Common myeloid progenitor, CD34-positive (primary cell): ENCODE data around the gene NDP.
"Not testable (repeated sequence)": the region's sequence is repeated elsewhere in the genome, so short reads cannot be mapped to it uniquely, and the experiment has no call there.

ENCODE experiments used
- CTCF ChIA-PET: fragments of 350-600 bp; sonication (Branson Sonifier 250); formaldehyde crosslinking; loops from one replicate; lab custom pipeline; 2021; ENCODE audit warnings: antibody characterized with exemption; lab: Charles Lee
- POLR2A ChIA-PET: fragments of 350-600 bp; sonication (Branson Sonifier 250); formaldehyde crosslinking; loops from one replicate; lab custom pipeline; 2021; ENCODE audit warnings: antibody characterized with exemption; lab: Charles Lee
- DNase-seq, 3 donors: peaks; one replicate each; pipeline versions ENCODE4 v3.0.0 to v3.0.0-alpha.2; 2013
- H3K27ac ChIP-seq, 2 experiments: 1 replicate in 1 of 2; 2 replicates in 1 of 2; pipeline ENCODE4 v1.7.0; 2013; ENCODE audit warnings: inconsistent platforms in 2 of 2, low read length in 2 of 2, mild to moderate bottlenecking in 2 of 2, low read depth in 1 of 2, moderate library complexity in 1 of 2; ENCODE audit not compliant: severe bottlenecking in 2 of 2, insufficient read depth in 1 of 2, poor library complexity in 1 of 2
- H3K27me3 ChIP-seq, 5 experiments: replicated peaks in 2 of 5; 1 replicate in 3 of 5; 2 replicates in 2 of 5; pipeline versions ENCODE4 v1.6.1 to v1.7.0; 2013; ENCODE audit warnings: low read length in 4 of 5, mild to moderate bottlenecking in 2 of 5, moderate library complexity in 2 of 5, inconsistent platforms in 1 of 5; ENCODE audit not compliant: insufficient read depth in 5 of 5, control insufficient read depth in 4 of 5
- H3K36me3 ChIP-seq, 4 experiments: 1 replicate in 2 of 4; 2 replicates in 2 of 4; pipeline versions ENCODE4 v1.6.1 to v1.7.0; 2013; ENCODE audit warnings: low read length in 3 of 4, control low read depth in 1 of 4, mild to moderate bottlenecking in 1 of 4; ENCODE audit not compliant: control insufficient read depth in 4 of 4, insufficient read depth in 4 of 4
- H3K4me1 ChIP-seq, 4 experiments: 1 replicate in 3 of 4; 2 replicates in 1 of 4; pipeline versions ENCODE4 v1.6.1 to v1.7.1; 2013; ENCODE audit warnings: low read length in 3 of 4, mild to moderate bottlenecking in 3 of 4, control low read depth in 1 of 4, inconsistent platforms in 1 of 4, moderate library complexity in 1 of 4; ENCODE audit not compliant: control insufficient read depth in 4 of 4, insufficient read depth in 4 of 4; ENCODE audit errors: control extremely low read depth in 1 of 4
- H3K4me3 ChIP-seq, 7 experiments: 1 replicate in 4 of 7; 2 replicates in 3 of 7; pipeline versions ENCODE4 v1.5.1 to v1.7.0; 2013; ENCODE audit warnings: mild to moderate bottlenecking in 7 of 7, low read length in 6 of 7, moderate library complexity in 6 of 7, inconsistent platforms in 2 of 7, low read depth in 2 of 7, control low read depth in 1 of 7; ENCODE audit not compliant: insufficient read depth in 4 of 7, control insufficient read depth in 1 of 7; ENCODE audit errors: extremely low read depth in 1 of 7
- H3K9me3 ChIP-seq, 5 experiments: 1 replicate in 4 of 5; 2 replicates in 1 of 5; pipeline versions ENCODE4 v1.6.1 to v1.7.1; 2013; ENCODE audit warnings: low read length in 4 of 5, mild to moderate bottlenecking in 2 of 5, inconsistent platforms in 1 of 5, low read depth in 1 of 5, moderate library complexity in 1 of 5; ENCODE audit not compliant: control insufficient read depth in 4 of 5, insufficient read depth in 2 of 5; ENCODE audit errors: control extremely low read depth in 1 of 5
- WGBS: methylation state at CpG from one replicate; pipeline ENCODE4 v1.1.5; 2013; ENCODE audit not compliant: insufficient coverage; 5-methylcytosine and 5-hydroxymethylcytosine counted together

NDP gene

GRCh38 chrX:43939187-43939926 is 33.8 kb downstream of the NDP start:
- WGBS: 88% methylated on average over 3 of the region's 3 CpGs
- ChIA-PET CTCF (no interaction called here), POLR2A (no interaction called here)
- H3K36me3 ChIP-seq: no peaks in the 10 kb centered on the region
- no peaks in the 10 kb centered on the region for H3K9me3 ChIP-seq
- H3K27ac ChIP-seq: no peak overlapping the region
- no peak overlapping the region for H3K4me3 ChIP-seq
- H3K4me1 ChIP-seq: no peaks in the 10 kb centered on the region
- peaks cover 0 to 14% (median 0%) of the 10 kb centered on the region in 5 experiments for H3K27me3 ChIP-seq
- peak in 2 of 3 donors; percentile 15 to 21 for DNase-seq

DNA sequence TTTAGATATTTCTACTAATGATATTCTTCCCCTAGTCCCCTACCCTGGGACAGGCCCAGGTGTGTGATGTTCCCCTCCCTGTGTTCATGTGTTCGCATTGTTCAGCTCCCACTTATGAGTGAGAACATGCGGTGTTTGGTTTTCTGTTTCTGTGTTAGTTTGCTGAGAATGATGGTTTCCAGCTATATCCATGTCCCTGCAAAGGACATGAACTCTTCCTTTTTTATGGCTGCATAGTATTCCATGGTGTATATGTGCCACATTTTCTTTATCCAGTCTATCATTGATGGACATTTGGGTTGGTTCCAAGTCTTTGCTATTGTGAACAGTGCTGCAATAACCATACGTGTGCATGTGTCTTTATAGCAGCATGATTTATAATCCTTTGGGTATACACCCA is 51.2 kb downstream of the NDP start:
- H3K9me3 ChIP-seq, CTCF ChIA-PET, DNase-seq, H3K4me3 ChIP-seq, H3K4me1 ChIP-seq, POLR2A ChIA-PET, H3K36me3 ChIP-seq, H3K27ac ChIP-seq, H3K27me3 ChIP-seq: not testable (repeated sequence)
- no CpG with 5 or more reads among the region's 3 CpGs for WGBS

- H3K4me3 ChIP-seq, POLR2A ChIA-PET, H3K36me3 ChIP-seq, H3K4me1 ChIP-seq, H3K27ac ChIP-seq, DNase-seq, H3K27me3 ChIP-seq, H3K9me3 ChIP-seq, CTCF ChIA-PET: not testable (repeated sequence)
- WGBS: 96% methylated on average over 6 of the region's 8 CpGs
Measured at GRCh38 chrX:43910772-43911171, 62.4 kb downstream of the NDP start.

- no peaks in the 10 kb centered on the region for H3K27me3 ChIP-seq
- CTCF ChIA-PET: no interaction called here
- no peak overlapping the region for H3K4me3 ChIP-seq
- DNase-seq: no peak
- H3K9me3 ChIP-seq: no peaks in the 10 kb centered on the region
- WGBS: no CpG with 5 or more reads among the region's 1 CpG
- no peak overlapping the region for H3K27ac ChIP-seq
- no peaks in the 10 kb centered on the region for H3K4me1 ChIP-seq
- no peaks in the 10 kb centered on the region for H3K36me3 ChIP-seq
- POLR2A ChIA-PET: no interaction called here
Measured at GRCh38 chrX:43910012-43910411, 63.2 kb downstream of the NDP start.

DNA sequence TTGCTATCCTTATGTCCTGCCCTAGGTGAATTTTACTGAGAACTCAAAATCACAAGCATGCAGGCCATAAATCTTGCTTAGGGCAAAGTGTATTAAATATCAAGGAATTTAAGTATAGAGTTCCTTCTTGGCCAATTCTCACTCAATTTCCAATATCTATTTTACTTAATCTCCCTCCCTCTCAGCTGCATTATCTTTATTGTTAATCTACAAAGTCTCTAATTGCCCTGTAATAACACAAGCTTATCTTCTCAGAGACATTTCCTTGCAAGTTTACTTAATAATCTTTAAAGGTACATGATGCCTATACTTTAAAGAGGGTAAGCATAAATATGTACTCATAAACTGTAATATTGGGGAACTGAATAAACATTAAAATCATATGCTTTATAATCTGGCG is 64.0 kb downstream of the NDP start:
- H3K27me3 ChIP-seq: no peaks in the 10 kb centered on the region
- WGBS: 100% methylated on average over 1 of the region's 1 CpG
- H3K27ac ChIP-seq: no peak overlapping the region
- H3K36me3 ChIP-seq: no peaks in the 10 kb centered on the region
- POLR2A ChIA-PET: no interaction called here
- H3K4me3 ChIP-seq: no peak overlapping the region
- no peaks in the 10 kb centered on the region for H3K4me1 ChIP-seq
- DNase-seq: no peak
- CTCF ChIA-PET: no interaction called here
- H3K9me3 ChIP-seq: no peaks in the 10 kb centered on the region

DNA sequence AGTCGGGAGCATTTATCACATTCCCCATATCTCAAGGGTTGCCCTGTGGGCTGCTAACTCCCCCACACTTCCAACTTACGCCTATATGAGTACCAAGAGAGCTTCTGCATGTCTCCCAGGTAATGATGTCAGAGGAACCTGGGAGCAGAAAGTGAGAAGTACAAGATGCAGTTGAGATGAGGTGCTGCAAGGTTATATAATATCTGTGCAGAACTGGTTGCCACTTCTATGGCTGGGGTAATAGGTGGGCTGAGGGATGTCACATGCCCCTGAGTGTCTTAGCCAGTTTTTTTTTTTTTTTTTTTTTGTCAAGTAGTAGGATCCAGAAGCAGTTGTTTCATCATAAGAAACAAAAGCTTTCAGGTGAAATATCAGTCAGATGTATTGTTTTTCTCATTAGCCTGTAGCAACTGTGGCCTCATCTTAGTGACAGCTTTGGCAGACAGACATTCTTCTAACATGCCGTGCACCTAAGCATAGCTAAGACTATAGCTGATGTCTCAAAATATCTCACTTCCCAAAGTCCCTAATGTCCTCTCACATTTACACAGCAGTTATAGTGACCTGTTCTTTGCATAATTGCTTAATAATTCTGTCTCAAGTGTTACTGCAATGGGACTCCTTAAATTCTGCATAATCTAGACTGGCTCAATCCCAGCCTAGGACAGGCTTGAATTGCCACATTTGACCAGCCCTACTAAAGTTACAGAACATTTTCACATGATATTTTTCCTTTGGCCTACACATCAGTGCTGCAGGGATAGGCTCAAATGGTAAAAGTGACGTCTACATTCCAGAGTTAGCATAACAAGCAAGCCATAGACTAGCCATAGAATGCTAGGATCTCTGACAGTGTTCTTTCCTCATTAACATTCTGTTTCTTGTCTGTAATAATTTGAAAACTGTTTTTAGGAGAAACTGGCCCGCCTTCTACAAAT is 73.0 kb downstream of the NDP start:
- WGBS: 67% methylated on average over 3 of the region's 5 CpGs

More for the DNA sequence above, 73.0 kb downstream of the NDP start:
- CTCF ChIA-PET: no interaction called here
- no peaks in the 10 kb centered on the region for H3K9me3 ChIP-seq
- no peak overlapping the region for H3K4me3 ChIP-seq
- no peak overlapping the region for H3K27ac ChIP-seq
- no peaks in the 10 kb centered on the region for H3K36me3 ChIP-seq
- H3K4me1 ChIP-seq: no peaks in the 10 kb centered on the region
- POLR2A ChIA-PET: no interaction called here
- H3K27me3 ChIP-seq: peaks cover 0 to 6% (median 0%) of the 10 kb centered on the region in 5 experiments
- DNase-seq: no peak
